ENCODE results near the gene PARD6G.

GRCh38 chr18:80112624-80113248 is 134.6 kb downstream of the PARD6G start:
- TF ChIP-seq CTBP1 (IDR thresholded peaks at IDR 0.05; ENCODE audit: borderline replicate concordance) (no peak), BHLHE40 (IDR thresholded peaks at IDR 0.05; ENCODE audit: borderline replicate concordance) (no peak), NFRKB (IDR thresholded peaks at IDR 0.05) (no peak), ARNT (IDR thresholded peaks at IDR 0.05) (no peak), L3MBTL2 (conservative IDR thresholded peaks at IDR 0.05) (no peak), PKNOX1 (IDR thresholded peaks at IDR 0.05) (no peak), HDGF (IDR thresholded peaks at IDR 0.05; ENCODE audit: borderline replicate concordance) (no peak), FOXA1 (IDR thresholded peaks at IDR 0.05) (no peak), SUZ12 (IDR thresholded peaks at IDR 0.05) (no peak), FOXM1 (IDR thresholded peaks at IDR 0.05; ENCODE audit: borderline replicate concordance) (no peak), ELF4 (IDR thresholded peaks at IDR 0.05) (no peak)

All from HEK293T (cell line).